Right lobe of liver (tissue), 6 donors: ENCODE results near the gene PPP6R3. TPM values are rescaled to one million over a fixed set of nuclear protein-coding genes. Genes with fewer than 3 reads are reported as not detected.
A peak's percentile ranks its signal among the peaks of the same experiment; 100 is the strongest.
"Not testable (repeated sequence)": the region's sequence is repeated elsewhere in the genome, so short reads cannot be mapped to it uniquely, and the experiment has no call there.

ENCODE experiments used
- ATAC-seq, 4 donors: fragments of 200-7000 bp; cut with Tn5 transposase; one replicate each; pipeline ENCODE4 v1.9.1; 2020; ENCODE audit warnings: mild to moderate bottlenecking in 4 of 4, moderate library complexity in 4 of 4
- DNase-seq, 3 donors: peaks; one replicate each; pipeline ENCODE4 v3.0.0-alpha.2; 2020
- H3K27ac ChIP-seq, 3 donors: fragments of 200-600 bp; one replicate each; pipeline ENCODE4 v1.8.0; 2022
- H3K27me3 ChIP-seq, 2 donors: fragments of 200-600 bp; one replicate each; pipeline ENCODE4 v1.8.0; 2022
- H3K36me3 ChIP-seq, 4 donors: fragments of 200-600 bp; sonication (generic) in 1 of 4; one replicate each; pipeline versions ENCODE4 v1.5.1 to v1.8.0; 2017 to 2022; ENCODE audit warnings: control low read depth in 1 of 4
- H3K4me1 ChIP-seq, 4 donors: fragments of 200-600 bp; sonication (generic) in 1 of 4; one replicate each; pipeline versions ENCODE4 v1.5.1 to v1.8.0; 2017 to 2022; ENCODE audit warnings: control low read depth in 1 of 4
- H3K4me3 ChIP-seq, 3 donors: fragments of 200-600 bp; one replicate each; pipeline ENCODE4 v1.8.0; 2022
- H3K9me3 ChIP-seq, 4 donors: fragments of 200-600 bp; sonication (generic) in 1 of 4; one replicate each; pipeline versions ENCODE4 v1.5.1 to v1.8.0; 2017 to 2022; ENCODE audit warnings: control low read depth in 1 of 4
- POLR2A ChIP-seq: fragments of 450-650 bp; IDR thresholded peaks from one replicate; pipeline ENCODE4 v1.6.1; 2017; ENCODE audit warnings: antibody characterized with exemption, mild to moderate bottlenecking
- WGBS: methylation state at CpG from one replicate; pipeline ENCODE4 v1.1.6; 2018; ENCODE audit warnings: low coverage, low lambda C conversion rate; ENCODE audit not compliant: insufficient coverage; ENCODE audit errors: missing lambda C conversion rate; 5-methylcytosine and 5-hydroxymethylcytosine counted together
- intact Hi-C, 2 donors: fragments of 100-400 bp; cut with DNase I; formaldehyde crosslinking; loops; one replicate each; pipeline versions ENCODE4 v1.11.2 to v1.14.1; 2022
- total RNA-seq, 6 experiments: library from RNA; depleted of rRNA in 2 of 6; stranded (reverse); fragments of >200 nt in 2 of 6; fragmentation: NEBNext Ultra II Directional in 3 of 6; extraction: Animal tissue kit (Norgen Biotek cat#: 25700) in 3 of 6; gene quantifications; one replicate each; pipeline versions ENCODE4 v1.1.0 to v1.2.4, GENCODE V29; 2016 to 2023
- TF ChIP-seq, protein P1 (sequence below), 4 donors: fragments of 200-600 bp in 3 of 4; fragments of 450-650 bp in 1 of 4; IDR thresholded peaks; one replicate each; pipeline versions ENCODE4 v1.5.1 to v1.8.0; 2016 to 2022; ENCODE audit warnings: antibody characterized with exemption in 4 of 4, mild to moderate bottlenecking in 2 of 4
- donor health status: DM: no; HTN: yes; CAD: no.
- donor health status: DM: no; HTN: no; CAD: no.
- donor health status: DM: no; HTN: no; CAD: no.
- donor health status: DM: no; HTN: yes; CAD: no.
- donor health status: DM: no; HTN: yes; CAD: no.

Gene PPP6R3
- total RNA-seq, 6 experiments from 2014 or later: 35.8 to 48.3 (median 39.2) TPM

DNA sequence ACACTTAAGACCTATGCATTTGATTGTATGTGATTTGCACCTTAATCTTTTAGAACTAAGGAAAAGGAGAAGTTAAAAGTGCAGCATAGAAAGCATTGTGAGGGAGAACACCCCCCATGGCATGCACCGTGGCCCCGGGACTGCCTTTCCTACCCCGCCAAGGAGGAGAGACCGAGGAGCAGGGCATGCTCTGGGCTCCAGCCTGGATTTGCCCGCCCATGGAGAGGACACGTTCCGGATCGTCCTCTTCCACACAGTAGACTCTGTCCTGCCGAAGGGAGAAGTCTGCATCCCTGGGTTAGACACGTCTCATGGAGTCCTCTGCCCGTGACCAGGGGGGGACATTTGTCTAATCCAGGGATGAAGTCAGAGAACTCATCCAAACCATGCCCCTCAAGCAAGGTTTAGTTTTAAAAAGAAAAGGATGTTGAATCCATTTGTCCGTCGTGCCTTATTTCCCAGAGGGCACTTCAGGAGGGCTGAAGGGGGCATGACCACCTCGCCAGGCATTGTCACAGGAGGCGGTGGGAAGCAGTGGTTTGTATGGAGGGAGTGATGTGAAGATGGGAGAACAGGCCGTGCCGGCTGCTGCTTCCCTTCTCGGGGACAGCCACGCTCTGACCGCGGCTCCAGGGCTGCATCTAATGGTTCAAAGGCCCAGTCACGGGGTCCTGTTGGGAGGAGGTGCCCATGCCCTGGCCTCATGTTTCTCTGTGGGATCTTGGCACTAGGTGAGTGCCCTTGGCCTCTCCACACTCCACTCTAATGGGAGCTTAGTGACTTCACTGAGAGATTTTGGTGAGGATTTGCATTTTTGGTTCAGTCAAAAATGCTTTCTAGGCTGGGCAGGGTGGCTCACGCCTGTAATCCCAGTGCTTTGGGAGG is 157.6 kb downstream of the PPP6R3 start:
- ATAC-seq (peak; percentile 19 to 51 (median 35)), DNase-seq (no peak)
- 91% methylated on average over 14 of the region's 23 CpGs for WGBS
- Histone ChIP-seq H3K36me3 (peaks cover 0 to 20% (median 2%) of the 10 kb centered on the region in 4 donors), H3K4me3 (no peak overlapping the region), H3K27ac (no peak overlapping the region), H3K27me3 (no peaks in the 10 kb centered on the region), H3K4me1 (no peaks in the 10 kb centered on the region), H3K9me3 (no peaks in the 10 kb centered on the region)
- intact Hi-C loops: no loop called here
- TF ChIP-seq, protein P1, sequence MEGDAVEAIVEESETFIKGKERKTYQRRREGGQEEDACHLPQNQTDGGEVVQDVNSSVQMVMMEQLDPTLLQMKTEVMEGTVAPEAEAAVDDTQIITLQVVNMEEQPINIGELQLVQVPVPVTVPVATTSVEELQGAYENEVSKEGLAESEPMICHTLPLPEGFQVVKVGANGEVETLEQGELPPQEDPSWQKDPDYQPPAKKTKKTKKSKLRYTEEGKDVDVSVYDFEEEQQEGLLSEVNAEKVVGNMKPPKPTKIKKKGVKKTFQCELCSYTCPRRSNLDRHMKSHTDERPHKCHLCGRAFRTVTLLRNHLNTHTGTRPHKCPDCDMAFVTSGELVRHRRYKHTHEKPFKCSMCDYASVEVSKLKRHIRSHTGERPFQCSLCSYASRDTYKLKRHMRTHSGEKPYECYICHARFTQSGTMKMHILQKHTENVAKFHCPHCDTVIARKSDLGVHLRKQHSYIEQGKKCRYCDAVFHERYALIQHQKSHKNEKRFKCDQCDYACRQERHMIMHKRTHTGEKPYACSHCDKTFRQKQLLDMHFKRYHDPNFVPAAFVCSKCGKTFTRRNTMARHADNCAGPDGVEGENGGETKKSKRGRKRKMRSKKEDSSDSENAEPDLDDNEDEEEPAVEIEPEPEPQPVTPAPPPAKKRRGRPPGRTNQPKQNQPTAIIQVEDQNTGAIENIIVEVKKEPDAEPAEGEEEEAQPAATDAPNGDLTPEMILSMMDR (IDR thresholded peaks at IDR 0.05): no peak
- TF ChIP-seq POLR2A: no peak

DNA sequence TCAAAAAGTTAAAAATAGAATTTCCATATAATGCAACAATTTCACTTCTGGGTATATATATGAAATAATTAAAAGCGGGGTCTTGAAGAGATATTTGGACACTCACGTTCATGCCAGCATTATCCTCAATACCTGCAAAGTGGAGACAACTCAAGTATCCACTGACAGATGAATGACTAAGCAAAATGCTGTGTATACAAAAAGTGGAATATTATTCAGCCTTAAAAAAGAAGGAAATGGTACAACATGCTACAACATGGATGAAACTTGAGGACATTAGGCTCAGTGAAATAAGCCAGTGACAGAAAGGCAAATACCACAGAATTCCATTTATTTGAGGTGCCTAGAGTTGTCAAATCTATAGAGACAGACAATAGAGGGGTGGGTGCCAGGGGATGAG is 161.3 kb downstream of the PPP6R3 start:
- Histone ChIP-seq H3K27me3 (no peaks in the 10 kb centered on the region), H3K27ac (no peak overlapping the region), H3K4me1 (no peaks in the 10 kb centered on the region), H3K9me3 (no peaks in the 10 kb centered on the region), H3K4me3 (no peak overlapping the region), H3K36me3 (no peaks in the 10 kb centered on the region)
- WGBS: 78% methylated on average over 2 of the region's 2 CpGs
- ATAC-seq: no peak
- DNase-seq: no peak
- intact Hi-C loops: no loop called here
- TF ChIP-seq POLR2A: no peak
- TF ChIP-seq, protein P1 (IDR thresholded peaks at IDR 0.05): no peak

DNA sequence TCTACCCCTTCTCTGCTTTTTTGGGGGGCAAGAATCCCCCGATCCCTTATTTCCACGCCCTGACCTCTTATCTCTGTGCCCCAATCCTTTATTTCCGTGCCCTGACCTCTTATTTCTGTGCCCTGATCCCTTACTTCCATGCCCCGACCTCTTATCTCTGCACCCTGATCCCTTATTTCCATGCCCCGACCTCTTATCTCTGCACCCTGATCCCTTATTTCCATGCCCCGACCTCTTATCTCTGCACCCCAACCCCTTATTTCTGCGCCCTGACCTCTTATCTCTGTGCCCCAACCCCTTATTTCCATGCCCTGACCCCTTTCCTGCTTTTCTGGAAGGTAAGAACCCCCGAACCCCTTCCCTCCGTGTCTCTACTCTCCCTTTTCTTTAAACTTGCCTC is 163.2 kb downstream of the PPP6R3 start:
- intact Hi-C loops, H3K9me3 ChIP-seq, H3K27me3 ChIP-seq, H3K27ac ChIP-seq, H3K36me3 ChIP-seq, ATAC-seq, H3K4me1 ChIP-seq, DNase-seq, H3K4me3 ChIP-seq: not testable (repeated sequence)
- 36% methylated on average over 9 of the region's 9 CpGs for WGBS

DNA sequence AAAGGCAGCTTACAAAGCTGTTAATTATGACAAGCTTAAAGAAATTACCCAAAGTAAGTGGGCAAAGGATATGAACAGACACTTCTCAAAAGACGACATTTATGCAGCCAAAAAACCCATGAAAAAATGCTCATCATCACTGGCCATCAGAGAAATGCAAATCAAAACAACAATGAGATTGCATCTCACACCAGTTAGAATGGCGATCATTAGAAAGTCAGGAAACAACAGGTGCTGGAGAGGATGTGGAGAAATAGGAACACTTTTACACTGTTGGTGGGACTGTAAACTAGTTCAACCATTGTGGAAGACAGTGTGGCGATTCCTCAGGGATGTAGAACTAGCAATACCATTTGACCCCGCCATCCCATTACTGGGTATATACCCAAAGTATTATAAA is 164.5 kb downstream of the PPP6R3 start:
- intact Hi-C loops, H3K27ac ChIP-seq, H3K4me3 ChIP-seq, H3K4me1 ChIP-seq, DNase-seq, H3K36me3 ChIP-seq, H3K9me3 ChIP-seq, ATAC-seq, H3K27me3 ChIP-seq: not testable (repeated sequence)
- 61% methylated on average over 4 of the region's 4 CpGs for WGBS

DNA sequence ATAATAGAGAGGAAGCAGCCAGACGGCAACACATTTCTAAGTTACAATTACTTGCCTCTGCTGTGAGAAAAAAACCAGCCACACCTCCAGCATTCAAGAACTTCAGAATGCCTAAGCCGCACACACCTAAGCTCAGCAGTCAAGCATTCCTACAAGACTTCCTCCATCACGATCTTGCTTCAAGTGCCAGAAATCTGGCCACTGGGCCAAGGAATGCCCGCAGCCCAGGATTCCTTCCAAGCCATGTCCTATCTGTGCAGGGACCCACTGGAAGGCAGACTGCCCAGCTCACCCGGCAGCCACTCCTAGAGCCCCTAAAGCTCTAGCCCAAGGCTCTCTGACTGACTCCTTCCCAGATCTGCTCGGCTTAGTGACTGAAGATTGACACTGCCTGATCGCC is 165.7 kb downstream of the PPP6R3 start:
- H3K4me3 ChIP-seq, H3K4me1 ChIP-seq, intact Hi-C loops, H3K9me3 ChIP-seq, H3K36me3 ChIP-seq, H3K27me3 ChIP-seq, DNase-seq, ATAC-seq, H3K27ac ChIP-seq: not testable (repeated sequence)
- 88% methylated on average over 3 of the region's 7 CpGs for WGBS

DNA sequence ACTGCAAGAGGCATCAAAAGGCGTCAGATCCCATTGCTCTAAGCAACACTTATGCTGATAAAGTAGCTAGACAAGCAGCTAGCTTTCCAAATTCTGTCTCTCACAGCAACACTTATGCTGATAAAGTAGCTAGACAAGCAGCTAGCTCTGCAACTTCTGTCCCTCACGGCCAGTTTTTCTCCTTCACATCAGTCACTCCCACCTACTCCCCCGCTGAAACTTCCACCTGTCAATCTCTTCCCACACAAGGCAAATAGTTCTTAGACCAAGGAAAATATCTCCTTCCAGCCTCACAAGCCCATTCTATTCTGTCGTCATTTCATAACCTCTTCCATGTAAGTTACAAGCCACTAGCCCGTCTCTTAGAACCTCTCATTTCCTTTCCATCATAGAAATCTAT is 168.3 kb downstream of the PPP6R3 start:
- H3K27ac ChIP-seq, intact Hi-C loops, H3K9me3 ChIP-seq, H3K36me3 ChIP-seq, H3K27me3 ChIP-seq, ATAC-seq, DNase-seq, H3K4me1 ChIP-seq, H3K4me3 ChIP-seq: not testable (repeated sequence)
- WGBS: 50% methylated on average over 3 of the region's 5 CpGs

DNA sequence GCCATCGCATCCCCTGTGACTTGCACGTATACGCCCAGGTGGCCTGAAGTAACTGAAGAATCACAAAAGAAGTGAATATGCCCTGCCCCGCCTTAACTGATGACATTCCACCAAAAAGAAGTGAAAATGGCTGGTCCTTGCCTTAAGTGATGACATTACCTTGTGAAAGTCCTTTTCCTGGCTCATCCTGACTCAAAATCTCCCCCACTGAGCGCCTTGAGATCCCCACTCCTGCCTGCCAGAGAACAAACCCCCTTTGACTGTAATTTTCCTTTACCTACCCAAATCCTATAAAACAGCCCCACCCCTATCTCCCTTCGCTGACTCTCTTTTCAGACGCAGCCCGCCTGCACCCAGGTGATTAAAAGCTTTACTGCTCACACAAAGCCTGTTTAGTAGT is 171.8 kb downstream of the PPP6R3 start:
- DNase-seq, H3K9me3 ChIP-seq, H3K4me3 ChIP-seq, H3K27ac ChIP-seq, H3K4me1 ChIP-seq, ATAC-seq, H3K27me3 ChIP-seq, H3K36me3 ChIP-seq, intact Hi-C loops: not testable (repeated sequence)
- 90% methylated on average over 8 of the region's 8 CpGs for WGBS
